Retinal pigment epithelial cell (primary cell): Measurements from ENCODE around the gene CDK14.
"Not testable (repeated sequence)": the region's sequence is repeated elsewhere in the genome, so short reads cannot be mapped to it uniquely, and the experiment has no call there.

Experiments used
- DNase-seq: peaks from one replicate; pipeline ENCODE4 v3.0.0-alpha.2; 2010; ENCODE audit warnings: low read depth
- H3K4me3 ChIP-seq: 2 replicates; pipeline ENCODE4 v1.5.1; 2011; ENCODE audit warnings: mild to moderate bottlenecking, low read length, control low read depth, moderate library complexity
- CTCF ChIP-seq: conservative IDR thresholded peaks from 2 replicates; pipeline ENCODE4 v1.5.1; 2011; ENCODE audit warnings: low read depth, low read length, control low read depth, inconsistent platforms

Gene CDK14

GRCh38 chr7:91168871-91169829, 573.0 kb downstream of the CDK14 start:
- TF ChIP-seq CTCF, result no peak
- DNase-seq, result no peak
- H3K4me3 ChIP-seq, result no peak overlapping the region

- no peak overlapping the region for H3K4me3 ChIP-seq
- no peak for DNase-seq
- no peak for TF ChIP-seq CTCF
These were observed 573.7 kb downstream of the CDK14 start for GRCh38 chr7:91169830-91170191.

GRCh38 chr7:91173265-91173664, 577.1 kb downstream of the CDK14 start:
- H3K4me3 ChIP-seq, DNase-seq: not testable (repeated sequence)

GRCh38 chr7:91180746-91181145, 584.6 kb downstream of the CDK14 start:
- H3K4me3 ChIP-seq, result no peak overlapping the region
- TF ChIP-seq CTCF, result no peak
- no peak for DNase-seq

- no peak for DNase-seq
- TF ChIP-seq CTCF, result no peak
- H3K4me3 ChIP-seq, result no peak overlapping the region
These were observed 585.8 kb downstream of the CDK14 start for GRCh38 chr7:91181949-91182348.

- no peak for TF ChIP-seq CTCF
- H3K4me3 ChIP-seq, result no peak overlapping the region
- DNase-seq, result no peak
These were observed 587.0 kb downstream of the CDK14 start for GRCh38 chr7:91182819-91183764.

- H3K4me3 ChIP-seq, result no peak overlapping the region
- no peak for TF ChIP-seq CTCF
- DNase-seq, result no peak
These were observed 589.6 kb downstream of the CDK14 start for GRCh38 chr7:91185771-91186170.
